HG03565 (cell line): ENCODE data around the gene TEDC2.

ENCODE experiments used
- ATAC-seq: cut with Tn5 transposase; IDR thresholded peaks from one replicate; pipeline ENCODE4 v1.9.1; 2021; ENCODE audit warnings: mild to moderate bottlenecking, moderate library complexity; ENCODE audit not compliant: unreplicated experiment

Gene TEDC2

GRCh38 chr16:2464333-2464732 is 4.4 kb downstream of the TEDC2 start:
- no peak for ATAC-seq

GRCh38 chr16:2465653-2466415 is 5.9 kb downstream of the TEDC2 start:
- ATAC-seq: no peak

- no peak for ATAC-seq
Observed at GRCh38 chr16:2466667-2467527, 7.0 kb downstream of the TEDC2 start.

GRCh38 chr16:2467528-2468232 is 7.8 kb downstream of the TEDC2 start:
- ATAC-seq: no peak

- ATAC-seq: no peak
Observed at GRCh38 chr16:2468233-2468724, 8.4 kb downstream of the TEDC2 start.

- ATAC-seq: no peak
Observed at GRCh38 chr16:2468725-2469398, 9.0 kb downstream of the TEDC2 start.

- no peak for ATAC-seq
Observed at GRCh38 chr16:2469399-2470233, 9.7 kb downstream of the TEDC2 start.

GRCh38 chr16:2470234-2470601 is 10.3 kb downstream of the TEDC2 start:
- no peak for ATAC-seq

GRCh38 chr16:2470603-2471015 is 10.7 kb downstream of the TEDC2 start:
- ATAC-seq: no peak

GRCh38 chr16:2471016-2471652 is 11.2 kb downstream of the TEDC2 start, which contains the start of gene NTN3:
Gene NTN3 (plus strand): TSS chr16:2471297. CDS start chr16:2471702, 405 bp downstream.
- no peak for ATAC-seq

- no peak for ATAC-seq
Observed at GRCh38 chr16:2471653-2472487, 12.0 kb downstream of the TEDC2 start.

GRCh38 chr16:2472488-2472864 is 12.6 kb downstream of the TEDC2 start:
- no peak for ATAC-seq

- no peak for ATAC-seq
Observed at GRCh38 chr16:2472885-2473445, 13.1 kb downstream of the TEDC2 start.

GRCh38 chr16:2473446-2473926 is 13.6 kb downstream of the TEDC2 start:
- no peak for ATAC-seq

GRCh38 chr16:2473999-2474876 is 14.3 kb downstream of the TEDC2 start:
- ATAC-seq: peak; percentile 17

- peak; percentile 39 for ATAC-seq
Observed at GRCh38 chr16:2474877-2475412, 15.0 kb downstream of the TEDC2 start, which contains the start of gene TBC1D24. Gene TBC1D24 (plus strand): TSS chr16:2475127. CDS start chr16:2496149, 21,022 bp downstream.
